HepG2 (cell line): ENCODE measurements around the gene TRIM27. TPM values are rescaled to one million over a fixed set of nuclear protein-coding genes. Genes with fewer than 3 reads are reported as not detected.

Source experiments
- ELF4 ChIP-seq: sonication (generic); formaldehyde crosslinking; IDR thresholded peaks from 2 replicates; pipeline ENCODE4 v1.5.0; 2020; ENCODE audit warnings: missing genetic modification reagents, mild to moderate bottlenecking, moderate library complexity, borderline replicate concordance
- KMT2A ChIP-seq: sonication (generic); formaldehyde crosslinking; IDR thresholded peaks from 2 replicates; pipeline ENCODE4 v1.4.0; 2020; ENCODE audit warnings: missing genetic modification reagents
- PCBP2 ChIP-seq: fragments of 200-400 bp; formaldehyde crosslinking; optimal IDR thresholded peaks from 2 replicates; pipeline ENCODE3; 2018; ENCODE audit warnings: low read length, low read depth; ENCODE audit not compliant: poor library complexity, severe bottlenecking
- STAT6 ChIP-seq: sonication (generic); formaldehyde crosslinking; IDR thresholded peaks from 2 replicates; pipeline ENCODE4 v1.4.0; 2020; ENCODE audit warnings: missing genetic modification reagents, mild to moderate bottlenecking, borderline replicate concordance
- TBL1XR1 ChIP-seq: fragments of 150-350 bp; IDR thresholded peaks from 2 replicates; pipeline ENCODE4 v1.6.1; 2014; ENCODE audit warnings: borderline replicate concordance, low read length; ENCODE audit not compliant: partially characterized antibody
- TP53 ChIP-seq: sonication (generic); formaldehyde crosslinking; conservative IDR thresholded peaks from 2 replicates; pipeline ENCODE4 v1.4.0; 2020; ENCODE audit warnings: missing genetic modification reagents
- ZNF207 ChIP-seq: fragments of 450-650 bp; IDR thresholded peaks from 2 replicates; pipeline ENCODE4 v1.6.1; 2016; ENCODE audit warnings: antibody characterized with exemption, borderline replicate concordance
- ZNF530 ChIP-seq: sonication (generic); formaldehyde crosslinking; IDR thresholded peaks from 2 replicates; pipeline ENCODE4 v1.5.0; 2020; ENCODE audit warnings: low read depth, mild to moderate bottlenecking, missing genetic modification reagents
- ZNF652 ChIP-seq: IDR thresholded peaks from 2 replicates; pipeline ENCODE4 v1.6.1; 2016; ENCODE audit warnings: low read depth, borderline replicate concordance
- ZNF773 ChIP-seq: sonication (generic); formaldehyde crosslinking; IDR thresholded peaks from 2 replicates; pipeline ENCODE4 v1.4.0; 2020; ENCODE audit warnings: missing genetic modification reagents, borderline replicate concordance
- ZSCAN12 ChIP-seq: sonication (generic); formaldehyde crosslinking; IDR thresholded peaks from 2 replicates; pipeline ENCODE4 v1.9.0; 2021; ENCODE audit warnings: mild to moderate bottlenecking, missing genetic modification reagents
- polyA plus RNA-seq, 8 experiments: library from polyadenylated mRNA; depleted of rRNA in 3 of 8; stranded (reverse) in 7 of 8; unstranded in 1 of 8; fragments of >200 nt; fragmentation: Illumina TruSeq in 4 of 8; extraction: Trizol in 4 of 8; gene quantifications; 2 replicates each; pipeline versions ENCODE4 v1.2.1 to v1.2.3, GENCODE V29; 2011 to 2016; ENCODE audit warnings: low read depth in 4 of 8, missing spikeins in 1 of 8, mixed read lengths in 1 of 8; ENCODE audit not compliant: insufficient read depth in 1 of 8
- total RNA-seq, 5 experiments: library from RNA; depleted of rRNA; stranded (reverse); fragments of >200 nt; fragmentation: Illumina TruSeq; extraction: Trizol; gene quantifications; 2 replicates each; pipeline ENCODE4 v1.2.3, GENCODE V29; 2016; ENCODE audit warnings: low read depth in 1 of 5

The TRIM27 gene
- total and polyA plus RNA-seq, 2 of the 13 experiments (the other 11 are each of a cell fraction or from before 2014, with no cell fraction given): 88.6 to 112 TPM

- TF ChIP-seq STAT6 (no peak), ZNF530 (CRISPR knock-in tag) (no peak), PCBP2 (no peak), ZNF652 (CRISPR knock-in tag) (no peak), TBL1XR1 (no peak), ZNF773 (CRISPR knock-in tag) (no peak), TP53 (no peak), KMT2A (CRISPR knock-in tag) (no peak), ELF4 (CRISPR knock-in tag) (no peak), ZSCAN12 (CRISPR knock-in tag) (no peak), ZNF207 (no peak)
These were observed 26.4 kb downstream of the TRIM27 start (continued) for GRCh38 chr6:28897369-28897745.
